Hematopoietic multipotent progenitor cell (in vitro differentiated cells): ENCODE measurements around the gene IRF6. TPM values are rescaled to one million over a fixed set of nuclear protein-coding genes. Genes with fewer than 3 reads are reported as not detected.

Experiments
- DNase-seq, 3 donors: peaks; one replicate each; pipeline ENCODE4 v3.0.0-alpha.2; 2011 to 2015; ENCODE audit warnings: low read depth in 2 of 3, low spot score in 2 of 3
- total RNA-seq: library from RNA; depleted of rRNA; stranded (reverse); fragments of >200 nt; gene quantifications from one replicate; pipeline ENCODE4 v1.2.3, GENCODE V29; 2012

Gene IRF6
- total RNA-seq, 1 donor: 5.4 TPM

GRCh38 chr1:209736490-209737117 lies 69.3 kb downstream of the IRF6 start:
- DNase-seq: no peak

Other genes with a start within 250 kb of the IRF6 start
- gene CAMK1G, start 222.4 kb downstream of the IRF6 start, total RNA-seq: not detected
- gene LAMB3, start 153.7 kb downstream of the IRF6 start, total RNA-seq: 0.54 TPM
- 5.1 TPM for gene G0S2, start 130.7 kb downstream of the IRF6 start, total RNA-seq
- not detected for gene HSD11B1, start 101.3 kb downstream of the IRF6 start, total RNA-seq
- 32.9 TPM for gene TRAF3IP3, start 50.1 kb downstream of the IRF6 start, total RNA-seq
- 3.5 TPM for gene C1orf74, start 21.6 kb downstream of the IRF6 start, total RNA-seq
- 3.8 TPM for gene UTP25, start 21.8 kb upstream of the IRF6 start, total RNA-seq
- gene SYT14, start 132.1 kb upstream of the IRF6 start, total RNA-seq: not detected